AG10803 (cell line): ENCODE results near the gene GLIS2.

ENCODE experiments used
- DNase-seq: peaks from one replicate; pipeline ENCODE4 v3.0.0; 2010; ENCODE audit warnings: low read depth
- H3K4me3 ChIP-seq: 2 replicates; pipeline ENCODE4 v1.5.1; 2011; ENCODE audit warnings: mild to moderate bottlenecking, low read length, control low read depth
- TF ChIP-seq, protein P1 (sequence below): conservative IDR thresholded peaks from 2 replicates; pipeline ENCODE4 v1.5.1; 2011; ENCODE audit warnings: mild to moderate bottlenecking, low read length, control low read depth, inconsistent platforms

Gene GLIS2

DNA sequence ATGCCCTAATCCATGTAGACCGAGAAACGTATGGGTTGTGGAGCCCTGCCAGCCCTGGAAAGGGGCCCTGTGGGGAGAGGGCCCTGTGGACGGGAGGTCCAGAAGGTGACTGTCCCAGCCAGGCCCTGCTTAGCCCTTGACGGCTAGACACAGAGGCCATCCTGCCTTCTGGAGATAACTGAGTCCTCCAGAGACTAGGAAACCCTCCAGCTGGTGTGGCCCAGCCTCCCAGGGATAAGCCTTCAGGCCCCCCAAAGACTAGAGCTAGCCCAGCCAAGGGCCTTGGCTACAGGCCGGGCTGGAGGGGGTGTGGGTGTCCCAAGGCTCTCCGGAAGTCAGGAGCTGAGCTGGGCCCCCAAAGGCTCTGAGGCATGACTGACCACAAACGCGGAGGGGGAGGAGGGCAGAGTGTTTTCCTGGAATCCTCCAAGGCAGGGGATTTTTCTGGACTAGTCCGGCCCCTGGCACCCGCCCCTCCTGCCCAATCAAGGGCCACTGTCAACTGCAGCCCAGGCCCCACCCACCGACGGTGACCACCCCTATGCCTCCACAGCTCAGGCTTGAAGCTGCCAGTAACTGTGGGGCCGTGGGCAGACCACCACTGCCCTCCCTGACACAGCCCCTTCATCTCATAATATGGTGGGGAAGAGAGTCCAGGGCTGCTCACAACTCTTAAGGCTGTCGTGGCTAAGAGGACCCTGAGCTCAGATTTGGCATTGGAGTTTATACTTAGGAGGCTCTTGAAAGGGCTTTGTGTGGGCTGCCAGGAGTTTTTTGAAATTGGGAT lies 54.9 kb downstream of the GLIS2 start:
- H3K4me3 ChIP-seq, result peak overlapping the region; percentile 44
- TF ChIP-seq, protein P1, sequence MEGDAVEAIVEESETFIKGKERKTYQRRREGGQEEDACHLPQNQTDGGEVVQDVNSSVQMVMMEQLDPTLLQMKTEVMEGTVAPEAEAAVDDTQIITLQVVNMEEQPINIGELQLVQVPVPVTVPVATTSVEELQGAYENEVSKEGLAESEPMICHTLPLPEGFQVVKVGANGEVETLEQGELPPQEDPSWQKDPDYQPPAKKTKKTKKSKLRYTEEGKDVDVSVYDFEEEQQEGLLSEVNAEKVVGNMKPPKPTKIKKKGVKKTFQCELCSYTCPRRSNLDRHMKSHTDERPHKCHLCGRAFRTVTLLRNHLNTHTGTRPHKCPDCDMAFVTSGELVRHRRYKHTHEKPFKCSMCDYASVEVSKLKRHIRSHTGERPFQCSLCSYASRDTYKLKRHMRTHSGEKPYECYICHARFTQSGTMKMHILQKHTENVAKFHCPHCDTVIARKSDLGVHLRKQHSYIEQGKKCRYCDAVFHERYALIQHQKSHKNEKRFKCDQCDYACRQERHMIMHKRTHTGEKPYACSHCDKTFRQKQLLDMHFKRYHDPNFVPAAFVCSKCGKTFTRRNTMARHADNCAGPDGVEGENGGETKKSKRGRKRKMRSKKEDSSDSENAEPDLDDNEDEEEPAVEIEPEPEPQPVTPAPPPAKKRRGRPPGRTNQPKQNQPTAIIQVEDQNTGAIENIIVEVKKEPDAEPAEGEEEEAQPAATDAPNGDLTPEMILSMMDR, result no peak

DNA sequence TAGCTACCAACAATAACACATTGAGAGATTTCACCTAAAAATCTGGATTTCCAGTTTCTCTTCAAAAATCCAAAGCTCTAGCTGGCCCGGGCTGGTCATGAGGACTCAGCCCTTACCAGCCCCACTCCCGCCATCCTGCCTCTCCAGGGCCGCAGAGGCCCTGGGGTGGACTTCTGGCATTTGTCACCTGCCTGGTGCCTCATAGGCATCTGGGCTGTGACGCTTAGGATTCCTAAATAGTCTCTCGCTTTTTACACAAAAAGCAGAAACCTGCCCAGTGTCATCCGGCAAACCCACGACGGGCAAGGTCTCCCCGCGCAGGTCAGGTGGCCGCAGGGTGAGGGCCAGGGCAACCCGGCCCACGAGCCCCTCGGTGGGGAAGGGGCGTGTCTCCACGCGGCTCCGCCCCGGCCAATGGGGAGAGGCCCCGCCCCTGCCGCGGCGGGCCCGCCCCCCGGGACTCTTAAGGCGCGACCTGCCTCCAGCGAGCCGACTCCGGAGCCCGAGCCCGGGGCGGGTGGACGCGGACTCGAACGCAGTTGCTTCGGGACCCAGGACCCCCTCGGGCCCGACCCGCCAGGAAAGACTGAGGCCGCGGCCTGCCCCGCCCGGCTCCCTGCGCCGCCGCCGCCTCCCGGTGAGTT lies 55.6 kb downstream of the GLIS2 start, which contains the start of gene VASN:
VASN (plus strand) TSS at position 492 of the 644 bp plus-strand sequence. CDS start 9,030 bp downstream, outside the sequence.
- TF ChIP-seq, protein P1, result no peak
- DNase-seq, result peak; percentile 74
- peak within 1 kb of the TSS; percentile 99 for H3K4me3 ChIP-seq

More for the DNA sequence above, 54.9 kb downstream of the GLIS2 start:
- peak; percentile 81 for DNase-seq

- DNase-seq, result no peak
- TF ChIP-seq, protein P1, result no peak
- peak overlapping the region; percentile 99 for H3K4me3 ChIP-seq
Measured at GRCh38 chr16:4372001-4372577, 56.2 kb downstream of the GLIS2 start.

GRCh38 chr16:4372578-4373355 lies 56.9 kb downstream of the GLIS2 start:
- peak overlapping the region; percentile 99 for H3K4me3 ChIP-seq
- DNase-seq, result peak; percentile 90
- TF ChIP-seq, protein P1, result no peak; the same call in 1 of the 2 replicates

- TF ChIP-seq, protein P1, result no peak
- DNase-seq, result no peak
- H3K4me3 ChIP-seq, result peak overlapping the region; percentile 99
Measured at GRCh38 chr16:4373356-4373908, 57.6 kb downstream of the GLIS2 start.

DNA sequence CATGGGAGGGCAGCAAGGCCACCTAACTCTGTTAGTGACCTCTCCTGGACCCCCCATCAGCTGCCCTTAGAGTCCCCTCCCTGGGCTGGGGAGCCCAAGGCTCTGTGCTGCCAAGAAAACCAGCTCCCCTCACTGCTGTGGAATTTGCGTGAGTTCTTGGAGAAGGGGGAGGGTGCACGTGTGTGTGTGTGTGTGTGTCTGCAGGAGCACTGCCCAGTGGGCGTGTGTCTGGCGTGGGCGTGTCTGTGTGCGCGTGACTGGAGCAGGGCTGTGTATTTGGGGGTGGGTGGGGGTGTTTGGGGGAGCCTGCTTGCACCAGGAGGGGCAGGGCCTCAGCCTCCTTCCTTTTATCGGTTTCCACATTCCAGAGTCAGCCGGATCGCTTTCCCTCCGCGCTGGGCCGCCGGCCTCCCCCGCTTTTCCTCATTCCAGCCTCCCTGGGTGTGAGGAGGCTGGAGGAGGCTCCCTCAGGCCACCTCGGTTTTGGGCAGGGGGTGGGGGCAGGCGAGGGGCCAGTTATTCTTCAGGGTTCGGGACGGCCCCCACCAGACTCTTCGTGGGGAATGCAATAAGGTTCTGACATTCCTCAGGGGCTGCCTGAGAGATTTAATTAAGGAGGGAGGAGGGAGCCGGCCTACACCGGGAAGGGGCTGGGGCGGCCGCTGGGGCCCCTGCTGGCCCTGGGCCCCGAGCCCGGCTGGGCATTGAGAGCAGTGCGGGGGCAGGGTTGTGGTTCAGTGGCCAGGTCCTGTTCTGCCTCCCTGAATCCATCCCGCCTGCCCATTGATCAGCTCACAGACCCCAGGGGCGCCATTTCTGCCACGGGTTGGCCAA lies 58.3 kb downstream of the GLIS2 start:
- peak; percentile 99 for DNase-seq
- TF ChIP-seq, protein P1, result no peak
- peak overlapping the region; percentile 99 for H3K4me3 ChIP-seq
